H4 (cell line): ENCODE measurements around the gene CYFIP1. TPM values are rescaled to one million over a fixed set of nuclear protein-coding genes. Genes with fewer than 3 reads are reported as not detected.
"Not testable (repeated sequence)": the region's sequence is repeated elsewhere in the genome, so short reads cannot be mapped to it uniquely, and the experiment has no call there.

ENCODE experiments used
- DNase-seq: peaks from one replicate; pipeline ENCODE4 v3.0.0-alpha.2; 2015; ENCODE audit warnings: low spot score
- total RNA-seq: library from RNA; depleted of rRNA; stranded (reverse); fragments of >200 nt; shearing (Covaris generic); gene quantifications from 2 replicates; pipeline ENCODE4 v1.2.3, GENCODE V29; 2014; rRNA removed

CYFIP1 gene
- 38.4 and 39.3 TPM in 2 replicates for total RNA-seq

- peak; percentile 67 for DNase-seq
Observed at GRCh38 chr15:22980189-22981050, at the start of gene CYFIP1. TSS of gene CYFIP1 (minus strand) at chr15:22980368. CDS start at chr15:22947285, 33,083 bp downstream.

- no peak for DNase-seq
Observed at GRCh38 chr15:23026218-23026617, 46.0 kb upstream of the CYFIP1 start.

GRCh38 chr15:23022156-23022555 lies 42.0 kb upstream of the CYFIP1 start:
- no peak for DNase-seq

GRCh38 chr15:23014394-23015000 lies 34.3 kb upstream of the CYFIP1 start:
- no peak for DNase-seq

- no peak for DNase-seq
Observed at GRCh38 chr15:23013681-23014080, 33.5 kb upstream of the CYFIP1 start.

- not testable (repeated sequence) for DNase-seq
Observed at GRCh38 chr15:23012616-23013015, 32.4 kb upstream of the CYFIP1 start.

GRCh38 chr15:23003736-23004135 lies 23.6 kb upstream of the CYFIP1 start:
- DNase-seq = no peak

- no peak for DNase-seq
Observed at GRCh38 chr15:23002920-23003319, 22.8 kb upstream of the CYFIP1 start.

GRCh38 chr15:22995795-22996194 lies 15.6 kb upstream of the CYFIP1 start:
- no peak for DNase-seq

GRCh38 chr15:22992024-22992326 lies 11.8 kb upstream of the CYFIP1 start:
- no peak for DNase-seq

- DNase-seq = no peak
Observed at GRCh38 chr15:22989576-22990477, 9.7 kb upstream of the CYFIP1 start.

- DNase-seq = no peak
Observed at GRCh38 chr15:22988811-22989210, 8.6 kb upstream of the CYFIP1 start.

- DNase-seq = not testable (repeated sequence)
Observed at GRCh38 chr15:22981931-22982330, 1.8 kb upstream of the CYFIP1 start.

- DNase-seq = no peak
Observed at GRCh38 chr15:22981051-22981840, 1.1 kb upstream of the CYFIP1 start.

- no peak for DNase-seq
Observed at GRCh38 chr15:22979238-22980188, 655 bp downstream of the CYFIP1 start.

GRCh38 chr15:22978691-22979237 lies 1.4 kb downstream of the CYFIP1 start:
- DNase-seq = no peak

- no peak for DNase-seq
Observed at GRCh38 chr15:22974745-22975144, 5.4 kb downstream of the CYFIP1 start.

- no peak for DNase-seq
Observed at GRCh38 chr15:22973987-22974386, 6.2 kb downstream of the CYFIP1 start.

- no peak for DNase-seq
Observed at GRCh38 chr15:22973286-22973685, 6.9 kb downstream of the CYFIP1 start.

GRCh38 chr15:22969489-22969888 lies 10.7 kb downstream of the CYFIP1 start:
- DNase-seq = no peak
